ENCODE data around the gene HMG20A.

The HMG20A gene

GRCh38 chr15:77515613-77516012, 94.9 kb downstream of the HMG20A start:
- no peak for TF ChIP-seq FOXP2 (optimal IDR thresholded peaks at IDR 0.05; ENCODE audit: borderline replicate concordance, extremely low read depth, extremely low read length, insufficient read depth)

GRCh38 chr15:77516076-77516475, 95.4 kb downstream of the HMG20A start:
- TF ChIP-seq FOXP2 (optimal IDR thresholded peaks at IDR 0.05; ENCODE audit: borderline replicate concordance, extremely low read depth, extremely low read length, insufficient read depth), result no peak
- no peak for TF ChIP-seq REST (IDR thresholded peaks at IDR 0.05; ENCODE audit: insufficient read depth in 1 of 2, low read depth in 2 of 2, low read length in 2 of 2)
- no peak for TF ChIP-seq SIN3A (IDR thresholded peaks at IDR 0.05; ENCODE audit: borderline replicate concordance, insufficient read depth, low read length)
- no peak for TF ChIP-seq TAF1 (IDR thresholded peaks at IDR 0.05; ENCODE audit: borderline replicate concordance, insufficient read depth, low read length)
- TF ChIP-seq POLR2AphosphoS5 (IDR thresholded peaks at IDR 0.05; ENCODE audit: low read depth, low read length), result no peak

GRCh38 chr15:77516786-77517185, 96.1 kb downstream of the HMG20A start:
- no peak for TF ChIP-seq FOXP2 (optimal IDR thresholded peaks at IDR 0.05; ENCODE audit: borderline replicate concordance, extremely low read depth, extremely low read length, insufficient read depth)
- TF ChIP-seq REST (IDR thresholded peaks at IDR 0.05; ENCODE audit: insufficient read depth in 1 of 2, low read depth in 2 of 2, low read length in 2 of 2), result no peak
- no peak for TF ChIP-seq POLR2AphosphoS5 (IDR thresholded peaks at IDR 0.05; ENCODE audit: low read depth, low read length)
- TF ChIP-seq TAF1 (IDR thresholded peaks at IDR 0.05; ENCODE audit: borderline replicate concordance, insufficient read depth, low read length), result no peak
- TF ChIP-seq SIN3A (IDR thresholded peaks at IDR 0.05; ENCODE audit: borderline replicate concordance, insufficient read depth, low read length), result no peak

GRCh38 chr15:77517579-77517978, 96.9 kb downstream of the HMG20A start:
- no peak for TF ChIP-seq TAF1 (IDR thresholded peaks at IDR 0.05; ENCODE audit: borderline replicate concordance, insufficient read depth, low read length)
- TF ChIP-seq SIN3A (IDR thresholded peaks at IDR 0.05; ENCODE audit: borderline replicate concordance, insufficient read depth, low read length), result no peak
- no peak for TF ChIP-seq POLR2AphosphoS5 (IDR thresholded peaks at IDR 0.05; ENCODE audit: low read depth, low read length)
- TF ChIP-seq FOXP2 (optimal IDR thresholded peaks at IDR 0.05; ENCODE audit: borderline replicate concordance, extremely low read depth, extremely low read length, insufficient read depth), result no peak
- TF ChIP-seq REST (IDR thresholded peaks at IDR 0.05; ENCODE audit: insufficient read depth in 1 of 2, low read depth in 2 of 2, low read length in 2 of 2), result no peak

GRCh38 chr15:77518458-77518857, 97.8 kb downstream of the HMG20A start:
- no peak for TF ChIP-seq REST (IDR thresholded peaks at IDR 0.05; ENCODE audit: insufficient read depth in 1 of 2, low read depth in 2 of 2, low read length in 2 of 2)
